ENCODE data around the gene SPTLC3.

- no peak for TF ChIP-seq CTCF (conservative IDR thresholded peaks at IDR 0.05; ENCODE audit: low read depth in 2 of 2)
- no peak for TF ChIP-seq POLR2AphosphoS5 (IDR thresholded peaks at IDR 0.05; ENCODE audit: low read depth)
Observed at GRCh38 chr20:13158369-13158768, 149.6 kb downstream of the SPTLC3 start.
